Endothelial cell of umbilical vein (primary cell): ENCODE measurements around the gene MUC4. TPM values are rescaled to one million over a fixed set of nuclear protein-coding genes. Genes with fewer than 3 reads are reported as not detected.

Experiments used
- BruUV-seq: library from RNA; stranded (reverse); fragments of 400-500 nt; replicated peaks from 2 replicates; lab custom pipeline; 2021; lab: Mats Ljungman, UMichigan
- CTCF ChIA-PET: fragments of 300-600, 350-600 bp; sonication (Branson Sonifier 250); formaldehyde crosslinking; loops from one replicate; lab custom pipeline; 2021; ENCODE audit warnings: antibody characterized with exemption, inconsistent platforms; lab: Charles Lee
- POLR2A ChIA-PET: fragments of 300-600, 350-600 bp; sonication (Branson Sonifier 250); formaldehyde crosslinking; loops from one replicate; lab custom pipeline; 2021; ENCODE audit warnings: antibody characterized with exemption, inconsistent platforms; lab: Charles Lee
- DNase-seq: peaks from one replicate; pipeline ENCODE4 v3.0.0-alpha.2; 2011; ENCODE audit warnings: low read depth, low spot score
- FAIRE-seq: peaks from 2 replicates; lab custom pipeline; 2011; peaks lifted over from hg19 to GRCh38; lab: Jason Lieb, UNC
- H2AFZ ChIP-seq: 2 replicates; pipeline ENCODE4 v1.6.0; 2012; ENCODE audit warnings: low read depth, low read length, control low read depth, inconsistent platforms
- H3K27ac ChIP-seq: 2 replicates; pipeline ENCODE4 v1.5.1; 2011; ENCODE audit warnings: low read depth, mild to moderate bottlenecking, control low read depth, low read length, moderate library complexity; ENCODE audit not compliant: insufficient read depth
- H3K27me3 ChIP-seq, 2 experiments: 2 replicates each; pipeline versions ENCODE4 v1.6.0 to v1.6.1; 2011; ENCODE audit warnings: low read length in 2 of 2, mixed read lengths in 1 of 2; ENCODE audit not compliant: control insufficient read depth in 2 of 2, insufficient read depth in 2 of 2
- H3K36me3 ChIP-seq, 2 experiments: 2 replicates in 1 of 2; 3 replicates in 1 of 2; pipeline ENCODE4 v1.5.1; 2011; ENCODE audit warnings: low read length in 2 of 2, mild to moderate bottlenecking in 1 of 2, moderate library complexity in 1 of 2; ENCODE audit not compliant: control insufficient read depth in 2 of 2, insufficient read depth in 2 of 2; ENCODE audit errors: extremely low read depth in 1 of 2
- H3K4me1 ChIP-seq: 3 replicates; pipeline ENCODE4 v1.5.1; 2011; ENCODE audit warnings: mild to moderate bottlenecking, low read length; ENCODE audit not compliant: control insufficient read depth, insufficient read depth; ENCODE audit errors: extremely low read depth
- H3K4me2 ChIP-seq: 2 replicates; pipeline ENCODE4 v1.6.1; 2011; ENCODE audit warnings: low read length, control low read depth, mixed read lengths; ENCODE audit not compliant: insufficient read depth
- H3K4me3 ChIP-seq, 3 experiments: fragments of 200-600 bp in 1 of 3; sonication (generic), shearing (Covaris generic) in 1 of 3; replicated peaks in 1 of 3; 2 replicates each; pipeline ENCODE4 v1.5.1; 2011 to 2016; ENCODE audit warnings: control low read depth in 3 of 3, low read length in 3 of 3, mild to moderate bottlenecking in 2 of 3, inconsistent platforms in 1 of 3, low read depth in 1 of 3, moderate library complexity in 1 of 3; ENCODE audit not compliant: insufficient read depth in 1 of 3
- H3K79me2 ChIP-seq: 2 replicates; pipeline ENCODE4 v1.6.0; 2012; ENCODE audit warnings: low read length, inconsistent platforms; ENCODE audit not compliant: control insufficient read depth, insufficient read depth
- H3K9ac ChIP-seq: replicated peaks from 2 replicates; pipeline ENCODE3; 2011; ENCODE audit warnings: low read length, control low read depth; ENCODE audit not compliant: insufficient read depth; ENCODE audit errors: extremely low read depth
- H3K9me1 ChIP-seq: replicated peaks from 3 replicates; pipeline ENCODE4 v1.6.0; 2011; ENCODE audit warnings: mild to moderate bottlenecking, low read length; ENCODE audit not compliant: control insufficient read depth, insufficient read depth; ENCODE audit errors: extremely low read depth
- H3K9me3 ChIP-seq: replicated peaks from 2 replicates; pipeline ENCODE4 v1.5.1; 2012; ENCODE audit warnings: low read length, inconsistent platforms; ENCODE audit not compliant: control insufficient read depth, insufficient read depth
- H4K20me1 ChIP-seq: replicated peaks from 2 replicates; pipeline ENCODE3; 2011; ENCODE audit warnings: mild to moderate bottlenecking, low read length; ENCODE audit not compliant: control insufficient read depth, insufficient read depth; ENCODE audit errors: extremely low read depth
- EZH2 ChIP-seq: IDR thresholded peaks from 2 replicates; pipeline ENCODE4 v1.6.1; 2012; ENCODE audit warnings: borderline replicate concordance, low read depth, mild to moderate bottlenecking, moderate library complexity, low read length, inconsistent platforms; ENCODE audit not compliant: severe bottlenecking
- GATA2 ChIP-seq: IDR thresholded peaks from 2 replicates; pipeline ENCODE4 v1.7.0; 2011; ENCODE audit warnings: low read depth, mild to moderate bottlenecking, moderate library complexity, mixed read lengths, low read length; ENCODE audit not compliant: insufficient read length, insufficient read depth
- JUN ChIP-seq: IDR thresholded peaks from 2 replicates; pipeline ENCODE4 v1.6.1; 2011; ENCODE audit warnings: borderline replicate concordance, low read depth; ENCODE audit not compliant: insufficient read length, insufficient read depth
- MAX ChIP-seq: IDR thresholded peaks from 2 replicates; pipeline ENCODE4 v1.6.1; 2011; ENCODE audit not compliant: insufficient read depth, insufficient read length
- POLR2A ChIP-seq: IDR thresholded peaks from 2 replicates; pipeline ENCODE4 v1.6.1; 2012; ENCODE audit warnings: low read depth, mild to moderate bottlenecking, control low read depth, low read length
- dilution Hi-C: fragments of 300-500 bp; cut with MboI; formaldehyde crosslinking; loops from one replicate; pipeline ENCODE4 v1.15.0; 2019; ENCODE audit warnings: low sequenced_read_pairs; ENCODE audit not compliant: extremely low pct_ligation_motif_present
- intact Hi-C: fragments of 100-400 bp; cut with micrococcal nuclease; formaldehyde crosslinking; loops from one replicate; pipeline ENCODE4 v1.10.0; 2022
- polyA plus RNA-seq, 4 experiments: library from polyadenylated mRNA; depleted of rRNA in 3 of 4; stranded (reverse) in 3 of 4; unstranded in 1 of 4; fragments of >200 nt; gene quantifications; 2 replicates each; pipeline versions ENCODE4 v1.2.1 to v1.2.3, GENCODE V29; 2011 to 2012; ENCODE audit warnings: missing spikeins in 1 of 4
- total RNA-seq: library from RNA; stranded (reverse); gene quantifications from 2 replicates; pipeline ENCODE4 v1.2.3, GENCODE V29; 2021

Gene MUC4
- total and polyA plus RNA-seq, 2 donors (not counting 3 experiments of a cell fraction or from before 2014, with no cell fraction given), result 0.04 TPM; not detected in 1

GRCh38 chr3:195764961-195765706 is 46.6 kb downstream of the MUC4 start:
- no peak overlapping the region for H2AFZ ChIP-seq
- intact Hi-C loops, result no loop called here
- no peaks in the 10 kb centered on the region for H3K36me3 ChIP-seq
- ChIA-PET POLR2A (no interaction called here), CTCF (no interaction called here)
- no peak overlapping the region for H3K9ac ChIP-seq
- no peak overlapping the region for H3K4me3 ChIP-seq
- DNase-seq (no peak), FAIRE-seq (no peak)
- no peak overlapping the region for H3K4me2 ChIP-seq
- H3K27ac ChIP-seq, result no peak overlapping the region
- H3K9me3 ChIP-seq, result no peaks in the 10 kb centered on the region
- no peaks in the 10 kb centered on the region for H3K79me2 ChIP-seq
- no peaks in the 10 kb centered on the region for H3K4me1 ChIP-seq
- TF ChIP-seq EZH2, result no peak
- BruUV-seq, result no TSS peak
- dilution Hi-C loops, result no loop called here
- H4K20me1 ChIP-seq, result no peaks in the 10 kb centered on the region
- no peaks in the 10 kb centered on the region for H3K9me1 ChIP-seq
- peaks cover 14 to 19% of the 10 kb centered on the region in 2 experiments for H3K27me3 ChIP-seq

- H3K27me3 ChIP-seq, result peaks cover 14 to 21% of the 10 kb centered on the region in 2 experiments
- no peak overlapping the region for H3K4me3 ChIP-seq
- no peaks in the 10 kb centered on the region for H3K4me1 ChIP-seq
- no peaks in the 10 kb centered on the region for H3K36me3 ChIP-seq
- no peak overlapping the region for H2AFZ ChIP-seq
- H3K9ac ChIP-seq, result no peak overlapping the region
- intact Hi-C loops (no loop called here), dilution Hi-C loops (no loop called here)
- no peak overlapping the region for H3K4me2 ChIP-seq
- TF ChIP-seq EZH2, result no peak
- TF ChIP-seq MAX, result no peak
- TF ChIP-seq GATA2, result no peak
- no peak for TF ChIP-seq JUN
- TF ChIP-seq POLR2A, result no peak
- H3K27ac ChIP-seq, result no peak overlapping the region
- FAIRE-seq (no peak), DNase-seq (no peak)
- POLR2A ChIA-PET, result no interaction called here
- no peaks in the 10 kb centered on the region for H3K79me2 ChIP-seq
- H4K20me1 ChIP-seq, result no peaks in the 10 kb centered on the region
- no peaks in the 10 kb centered on the region for H3K9me1 ChIP-seq
- no TSS peak for BruUV-seq
- CTCF ChIA-PET, result no interaction called here
- no peaks in the 10 kb centered on the region for H3K9me3 ChIP-seq
Measured at GRCh38 chr3:195763843-195764825, 47.6 kb downstream of the MUC4 start.
